Middle frontal gyrus (tissue), 1 donor: Measurements from ENCODE around the gene MACF1.
"Not testable (repeated sequence)": the region's sequence is repeated elsewhere in the genome, so short reads cannot be mapped to it uniquely, and the experiment has no call there.

Source experiments
- DNase-seq: peaks from one replicate; pipeline ENCODE4 v3.0.0-alpha.2; 2015; ENCODE audit warnings: low spot score; ENCODE audit errors: extremely low spot score

MACF1 gene, protein sequence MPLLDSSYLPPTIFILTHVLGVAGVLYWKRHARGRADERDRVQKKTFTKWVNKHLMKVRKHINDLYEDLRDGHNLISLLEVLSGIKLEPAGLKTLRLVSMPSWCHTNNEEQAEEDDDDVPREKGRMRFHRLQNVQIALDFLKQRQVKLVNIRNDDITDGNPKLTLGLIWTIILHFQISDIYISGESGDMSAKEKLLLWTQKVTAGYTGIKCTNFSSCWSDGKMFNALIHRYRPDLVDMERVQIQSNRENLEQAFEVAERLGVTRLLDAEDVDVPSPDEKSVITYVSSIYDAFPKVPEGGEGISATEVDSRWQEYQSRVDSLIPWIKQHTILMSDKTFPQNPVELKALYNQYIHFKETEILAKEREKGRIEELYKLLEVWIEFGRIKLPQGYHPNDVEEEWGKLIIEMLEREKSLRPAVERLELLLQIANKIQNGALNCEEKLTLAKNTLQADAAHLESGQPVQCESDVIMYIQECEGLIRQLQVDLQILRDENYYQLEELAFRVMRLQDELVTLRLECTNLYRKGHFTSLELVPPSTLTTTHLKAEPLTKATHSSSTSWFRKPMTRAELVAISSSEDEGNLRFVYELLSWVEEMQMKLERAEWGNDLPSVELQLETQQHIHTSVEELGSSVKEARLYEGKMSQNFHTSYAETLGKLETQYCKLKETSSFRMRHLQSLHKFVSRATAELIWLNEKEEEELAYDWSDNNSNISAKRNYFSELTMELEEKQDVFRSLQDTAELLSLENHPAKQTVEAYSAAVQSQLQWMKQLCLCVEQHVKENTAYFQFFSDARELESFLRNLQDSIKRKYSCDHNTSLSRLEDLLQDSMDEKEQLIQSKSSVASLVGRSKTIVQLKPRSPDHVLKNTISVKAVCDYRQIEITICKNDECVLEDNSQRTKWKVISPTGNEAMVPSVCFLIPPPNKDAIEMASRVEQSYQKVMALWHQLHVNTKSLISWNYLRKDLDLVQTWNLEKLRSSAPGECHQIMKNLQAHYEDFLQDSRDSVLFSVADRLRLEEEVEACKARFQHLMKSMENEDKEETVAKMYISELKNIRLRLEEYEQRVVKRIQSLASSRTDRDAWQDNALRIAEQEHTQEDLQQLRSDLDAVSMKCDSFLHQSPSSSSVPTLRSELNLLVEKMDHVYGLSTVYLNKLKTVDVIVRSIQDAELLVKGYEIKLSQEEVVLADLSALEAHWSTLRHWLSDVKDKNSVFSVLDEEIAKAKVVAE (N-terminal part only)

DNA sequence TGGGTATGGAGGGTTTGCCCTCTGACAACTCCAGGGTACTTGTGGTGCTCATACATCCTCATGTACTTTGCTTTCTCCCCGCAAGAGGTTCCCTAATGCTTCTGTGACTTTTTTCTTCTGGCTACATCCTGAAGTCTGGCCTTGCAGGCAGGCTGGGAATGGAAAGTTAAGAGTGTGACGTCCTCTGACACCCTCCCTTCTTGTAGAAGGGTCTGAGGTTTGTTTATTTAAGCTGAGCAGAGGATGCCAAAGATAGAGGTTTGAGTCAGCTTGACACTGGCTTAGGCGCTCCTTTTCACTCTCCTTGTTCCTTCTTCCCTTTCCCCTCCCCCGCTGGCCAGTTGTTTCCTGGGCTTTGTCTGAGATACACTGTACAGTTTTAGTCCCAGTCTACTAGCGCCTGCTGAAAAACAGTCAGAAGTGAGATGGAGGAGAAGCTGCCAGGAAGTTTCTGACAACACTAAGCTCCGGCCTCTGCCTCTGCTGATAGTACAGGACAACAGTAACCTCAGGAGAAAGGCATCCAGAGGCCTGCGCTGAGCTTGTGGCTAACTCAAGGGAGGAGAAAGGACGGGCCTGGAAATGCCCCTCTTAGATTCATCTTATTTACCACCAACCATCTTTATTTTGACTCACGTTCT, at the start of gene MACF1:
Gene MACF1 (plus strand): TSS at position 255 of the 641 bp plus-strand sequence. CDS start 328 bp downstream, at position 583.
- DNase-seq = no peak

DNA sequence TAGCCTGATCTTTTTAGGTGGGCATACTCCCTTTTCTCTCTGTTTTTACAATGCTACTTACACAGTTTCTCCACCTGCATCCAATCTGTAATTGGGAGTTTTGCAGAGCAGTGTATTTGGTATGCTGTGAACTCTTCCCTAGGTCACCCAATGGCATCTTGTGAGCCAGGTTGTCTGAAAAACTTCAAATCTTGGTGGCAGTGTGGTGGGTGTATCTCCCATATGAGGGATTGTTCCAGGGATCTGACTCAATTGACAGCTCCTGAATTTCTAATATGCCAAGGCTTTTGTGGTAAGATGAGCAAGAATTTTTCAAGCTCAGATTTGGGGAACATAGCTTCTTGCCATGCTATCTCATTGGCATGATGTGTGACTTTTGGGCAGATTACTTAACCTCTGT, 47.2 kb upstream of the MACF1 start:
- no peak for DNase-seq

DNA sequence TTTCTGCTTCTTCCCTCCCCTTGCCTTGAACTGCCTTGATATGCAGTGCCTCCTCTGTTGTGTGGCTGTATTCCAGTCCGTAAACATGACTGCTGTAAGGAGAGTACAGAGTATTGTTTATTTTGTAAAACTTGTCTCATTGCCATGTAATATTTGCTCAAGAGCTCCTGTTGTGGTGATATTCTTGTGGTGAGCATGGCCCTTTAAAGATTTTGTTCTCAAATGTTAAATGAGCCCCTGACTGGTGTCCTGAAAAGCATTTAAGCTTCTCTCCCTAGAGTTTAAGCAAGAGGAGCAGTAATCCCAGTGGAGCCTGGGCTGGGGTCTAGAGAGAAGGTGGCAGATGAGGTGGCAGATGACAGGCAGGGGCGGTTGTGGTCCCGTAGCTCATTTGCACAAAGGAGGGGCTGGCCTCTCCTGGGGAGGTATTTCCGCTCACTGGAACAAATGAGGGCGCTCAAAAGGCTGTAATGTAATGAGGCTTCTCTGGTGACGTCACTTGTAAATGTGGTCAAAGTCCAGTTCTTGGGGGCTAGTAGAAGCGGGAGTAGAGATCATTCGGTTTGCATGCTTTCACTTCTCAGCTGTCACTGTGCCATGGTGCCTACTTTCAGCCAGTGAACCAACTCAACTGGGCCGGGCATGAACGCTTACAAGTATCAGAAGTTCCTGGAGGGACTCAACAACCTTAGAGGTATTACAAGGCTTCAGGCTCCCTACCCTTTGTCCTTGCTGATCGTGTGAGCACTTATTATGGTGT, 46.0 kb upstream of the MACF1 start:
- no peak for DNase-seq

DNA sequence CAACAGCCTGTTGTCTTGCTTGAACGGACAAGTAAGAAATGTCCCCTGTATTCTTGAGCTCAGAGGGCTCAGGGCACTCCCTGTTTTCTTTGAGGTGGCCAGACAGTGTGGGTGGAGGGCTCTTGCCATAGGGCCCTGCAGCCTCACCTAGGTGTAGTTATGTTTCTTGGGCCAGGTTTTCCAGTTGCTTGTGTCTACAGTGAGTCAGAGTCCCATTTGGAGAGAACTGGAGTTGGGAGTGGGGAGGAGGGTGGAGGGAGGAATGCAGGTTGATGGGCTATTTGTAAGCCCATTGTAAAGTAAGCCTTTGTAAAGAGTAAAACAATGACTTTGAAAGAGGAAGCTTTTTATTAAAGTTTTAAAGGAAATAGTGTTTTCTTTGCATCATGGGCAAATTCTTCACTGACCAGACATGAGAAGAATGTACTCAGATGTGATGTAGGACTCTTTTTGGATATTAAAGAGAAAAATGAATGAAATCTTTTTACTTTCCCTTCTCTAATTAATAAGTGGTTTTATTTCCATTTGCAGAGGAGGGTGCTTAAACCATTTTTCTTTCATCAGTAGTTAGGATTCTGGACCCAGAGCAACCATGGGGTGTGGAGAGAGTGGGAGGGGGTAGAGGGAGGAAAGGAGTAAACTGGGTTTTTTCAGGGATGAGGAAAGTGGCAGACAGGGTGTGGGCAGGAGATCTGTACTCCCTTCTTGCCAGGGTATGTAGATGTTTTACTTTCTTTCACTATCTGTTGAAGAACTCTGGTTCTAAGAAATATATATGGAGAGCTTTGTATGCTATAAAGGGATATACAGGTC, 45.1 kb upstream of the MACF1 start:
- no peak for DNase-seq

DNA sequence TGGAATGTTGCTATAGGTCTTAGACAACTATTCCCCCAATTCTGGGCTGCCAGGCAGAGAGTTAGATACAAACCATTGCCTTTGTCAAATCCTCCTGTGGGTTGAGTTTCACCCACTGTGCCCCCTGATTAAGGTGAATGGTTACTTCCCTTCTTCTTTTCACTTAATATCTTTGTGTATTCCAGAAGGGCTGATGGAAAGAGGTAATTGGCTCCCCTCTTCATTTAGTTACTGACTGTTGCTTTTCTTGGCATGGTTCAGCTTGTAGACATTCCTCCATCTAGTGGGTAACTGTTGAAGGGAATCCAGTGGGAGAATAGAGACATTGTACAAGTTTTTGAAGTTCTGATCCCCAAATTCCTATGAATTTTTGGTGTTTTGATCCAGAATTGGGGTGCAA, 43.8 kb upstream of the MACF1 start:
- DNase-seq = no peak

DNA sequence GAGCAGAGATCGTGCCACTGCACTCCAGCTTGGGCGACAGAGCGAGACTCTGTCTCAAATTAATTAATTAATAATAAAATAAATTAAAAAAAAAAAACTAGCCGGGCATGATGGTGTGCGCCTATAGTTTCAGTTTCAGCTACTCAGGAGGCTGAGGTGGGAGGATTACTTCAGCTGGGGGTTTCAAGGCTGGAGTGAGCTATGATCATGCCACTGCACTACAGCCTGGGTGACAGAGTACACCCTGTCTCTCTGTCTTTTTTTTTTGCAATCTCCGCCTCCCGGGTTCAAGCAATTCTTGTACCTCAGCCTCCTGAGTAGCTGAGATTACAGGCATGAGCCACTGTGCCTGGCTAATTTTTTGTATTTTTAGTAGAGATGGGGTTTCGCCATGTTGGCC, 42.7 kb upstream of the MACF1 start:
- not testable (repeated sequence) for DNase-seq

DNA sequence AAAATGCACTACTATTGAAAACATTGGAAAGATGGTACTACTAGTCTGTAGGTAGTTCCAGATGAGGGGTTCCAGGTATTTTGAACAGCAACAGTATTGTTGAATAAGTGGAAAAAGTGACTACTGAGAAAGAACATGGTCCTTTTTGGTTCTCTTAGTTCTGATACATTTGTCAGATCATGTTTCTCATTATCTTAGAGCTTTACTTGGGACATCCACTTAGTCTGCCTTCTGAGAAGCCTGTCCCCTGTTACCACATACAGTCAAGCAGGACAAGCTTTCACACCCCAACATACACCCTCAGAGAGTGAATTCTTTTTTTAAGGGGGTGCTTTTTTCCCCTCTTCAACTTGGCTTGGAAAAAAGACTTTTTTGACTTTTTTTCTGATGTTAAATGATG, 41.0 kb upstream of the MACF1 start:
- DNase-seq = no peak

DNA sequence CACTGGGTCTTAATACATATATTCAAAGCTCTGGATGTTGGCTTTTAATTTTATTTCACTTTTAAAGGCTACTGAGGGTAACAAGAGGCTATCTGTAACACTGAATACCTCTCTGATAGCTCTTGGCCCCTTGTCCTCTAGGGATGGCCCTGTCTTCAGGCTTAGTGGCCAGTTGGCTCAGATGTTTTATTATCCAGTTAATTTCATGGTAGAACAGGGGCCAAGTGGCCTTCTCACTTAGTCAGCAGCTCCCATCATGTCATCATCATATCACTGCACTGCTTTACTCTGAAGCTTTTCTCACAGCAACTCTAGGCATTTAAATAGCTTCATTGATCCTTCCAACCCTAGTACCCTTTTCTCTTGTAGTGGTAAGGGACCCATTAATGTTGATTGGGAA, 40.2 kb upstream of the MACF1 start:
- DNase-seq = no peak

DNA sequence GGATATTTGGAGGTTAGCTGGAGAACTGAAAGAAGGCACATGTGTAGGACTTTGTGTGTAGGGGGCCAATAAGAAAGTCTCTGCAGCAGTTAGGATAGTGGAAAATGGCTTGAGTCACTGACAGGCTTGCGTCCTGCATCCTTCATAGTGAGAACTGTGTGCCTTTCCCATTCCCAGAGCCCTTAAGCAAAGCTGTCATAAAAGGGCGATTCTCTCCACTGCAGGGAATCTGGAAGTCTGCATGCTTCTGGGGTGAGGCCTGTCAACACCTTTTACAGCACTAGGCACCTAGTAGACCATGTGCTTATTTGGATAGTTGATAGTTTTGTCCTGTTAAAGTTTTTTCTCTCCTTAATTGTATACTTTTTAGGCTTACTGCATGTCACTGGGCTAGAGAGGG, 39.4 kb upstream of the MACF1 start:
- no peak for DNase-seq

DNA sequence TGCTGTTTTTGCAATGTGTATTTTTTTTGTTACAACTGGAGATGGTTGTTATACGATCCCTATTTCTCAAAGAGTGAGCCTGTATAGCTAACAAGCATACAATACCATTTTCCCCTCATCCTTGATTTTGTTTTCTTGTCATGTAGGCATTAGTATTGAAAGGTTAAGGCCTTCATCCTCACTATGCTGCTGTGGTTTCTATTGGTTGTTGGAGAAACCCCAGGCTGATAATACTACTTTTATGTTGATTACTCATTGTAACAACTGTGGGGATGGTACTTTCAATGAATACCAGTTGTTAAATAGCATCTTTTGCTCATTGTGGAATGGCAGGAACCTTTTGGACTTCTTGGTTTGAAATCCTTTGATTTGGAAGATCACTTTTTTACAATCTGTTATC, 39.0 kb upstream of the MACF1 start:
- no peak for DNase-seq

DNA sequence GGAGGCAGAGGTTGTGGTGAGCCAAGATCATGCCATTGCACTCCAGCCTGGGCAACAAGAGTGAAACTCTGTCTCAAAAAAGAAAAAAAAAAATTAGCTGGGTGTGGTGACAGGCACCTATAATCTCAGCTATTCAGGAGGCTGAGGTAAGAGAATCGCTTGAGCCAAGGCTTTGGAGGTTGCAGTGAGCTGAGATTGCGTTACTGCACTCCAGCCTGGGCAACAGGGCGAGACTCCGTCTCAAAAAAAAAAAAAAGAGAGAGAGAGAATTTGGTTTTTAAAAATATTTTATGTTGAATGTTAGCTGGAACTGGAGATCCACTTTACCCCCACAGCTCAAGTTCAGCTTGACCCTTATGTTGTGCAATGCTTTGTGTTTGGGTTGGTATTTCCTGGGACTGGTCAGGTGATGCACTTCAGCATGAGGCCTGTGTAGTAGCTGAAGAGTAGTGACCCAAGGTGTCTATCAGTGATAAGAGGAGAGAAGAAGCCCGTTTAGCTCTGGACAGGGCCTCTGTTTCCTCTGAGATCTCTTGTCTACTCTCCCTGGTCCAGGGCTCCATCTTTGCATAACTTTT, 36.8 kb upstream of the MACF1 start:
- DNase-seq = no peak

DNA sequence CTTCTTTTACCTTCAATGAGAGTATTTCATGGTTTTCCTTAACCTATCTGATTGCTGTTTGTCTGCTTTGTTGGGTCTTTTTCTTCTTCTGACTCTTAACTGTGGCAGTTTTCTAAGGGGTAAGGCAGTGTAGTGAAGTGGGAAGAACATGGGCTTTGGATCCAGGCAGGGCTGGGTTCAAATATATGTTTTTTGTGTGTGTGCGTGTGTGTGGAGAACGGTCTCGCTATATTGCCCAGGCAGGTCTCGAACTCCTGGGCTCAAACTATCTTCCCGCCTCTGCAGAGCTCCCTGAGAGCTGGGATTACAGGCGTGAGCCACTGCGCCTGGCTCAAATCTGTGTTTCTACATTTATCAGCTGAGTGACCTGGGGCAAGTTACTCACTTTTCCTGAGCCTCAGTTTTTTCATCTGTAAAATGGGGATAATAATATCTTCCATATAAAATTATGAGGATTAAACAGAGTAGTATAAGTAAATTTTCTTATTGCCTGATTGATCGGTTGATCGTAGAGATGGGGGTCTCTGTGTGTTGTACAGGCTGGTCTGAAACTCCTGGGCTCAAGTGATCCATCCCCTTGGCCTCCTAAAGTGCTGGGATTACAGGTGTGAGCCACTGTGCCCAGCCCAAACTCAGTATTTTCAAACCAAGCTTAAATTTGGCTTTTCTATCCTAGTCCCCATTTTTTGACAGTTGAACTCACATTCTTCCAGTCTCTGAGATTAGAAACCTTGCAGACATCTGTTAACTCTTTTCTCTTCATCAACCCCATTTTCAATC, 36.0 kb upstream of the MACF1 start:
- no peak for DNase-seq

DNA sequence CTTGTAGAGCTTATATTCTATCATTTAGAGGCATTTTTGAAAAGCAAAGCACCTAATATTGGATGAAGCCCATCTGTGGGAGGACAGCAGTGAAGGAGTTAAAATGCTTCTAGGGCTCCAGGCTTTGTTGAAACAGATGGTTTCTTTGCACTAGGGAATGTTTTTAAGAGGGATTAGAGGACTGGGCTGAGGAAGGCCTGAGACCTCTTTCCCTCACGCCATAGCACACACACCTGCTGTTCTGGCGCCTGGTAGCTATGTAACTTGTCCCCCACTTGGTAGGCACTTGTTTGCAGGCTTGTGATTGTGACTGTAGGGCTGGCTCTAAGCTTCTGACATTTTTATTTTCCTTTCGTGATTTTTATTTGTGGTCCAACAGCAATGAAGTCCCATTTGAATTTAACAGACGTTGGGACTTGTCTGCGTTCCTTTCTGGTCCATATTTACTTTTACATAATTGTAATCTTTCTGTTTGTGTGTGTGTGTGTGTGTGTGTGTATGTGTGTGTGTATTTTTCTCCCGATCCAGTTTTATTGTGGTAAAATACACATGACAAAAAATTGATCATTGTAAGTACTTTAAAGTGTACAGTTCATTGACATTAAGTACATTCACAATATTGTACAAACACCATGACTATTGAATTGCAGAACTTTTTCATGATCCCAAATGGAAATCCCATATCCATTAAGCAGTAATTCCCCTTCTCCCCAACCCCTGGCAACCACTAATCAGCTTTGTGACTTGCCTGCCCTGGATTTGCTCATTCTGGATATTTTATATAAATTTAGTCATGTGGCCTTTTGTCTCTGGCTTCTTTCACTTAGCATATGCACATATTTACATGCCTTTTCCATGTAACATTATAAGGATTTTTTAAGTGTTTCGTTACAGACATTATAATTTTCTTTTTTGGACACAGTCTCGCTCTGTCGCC, 33.5 kb upstream of the MACF1 start:
- DNase-seq = no peak

DNA sequence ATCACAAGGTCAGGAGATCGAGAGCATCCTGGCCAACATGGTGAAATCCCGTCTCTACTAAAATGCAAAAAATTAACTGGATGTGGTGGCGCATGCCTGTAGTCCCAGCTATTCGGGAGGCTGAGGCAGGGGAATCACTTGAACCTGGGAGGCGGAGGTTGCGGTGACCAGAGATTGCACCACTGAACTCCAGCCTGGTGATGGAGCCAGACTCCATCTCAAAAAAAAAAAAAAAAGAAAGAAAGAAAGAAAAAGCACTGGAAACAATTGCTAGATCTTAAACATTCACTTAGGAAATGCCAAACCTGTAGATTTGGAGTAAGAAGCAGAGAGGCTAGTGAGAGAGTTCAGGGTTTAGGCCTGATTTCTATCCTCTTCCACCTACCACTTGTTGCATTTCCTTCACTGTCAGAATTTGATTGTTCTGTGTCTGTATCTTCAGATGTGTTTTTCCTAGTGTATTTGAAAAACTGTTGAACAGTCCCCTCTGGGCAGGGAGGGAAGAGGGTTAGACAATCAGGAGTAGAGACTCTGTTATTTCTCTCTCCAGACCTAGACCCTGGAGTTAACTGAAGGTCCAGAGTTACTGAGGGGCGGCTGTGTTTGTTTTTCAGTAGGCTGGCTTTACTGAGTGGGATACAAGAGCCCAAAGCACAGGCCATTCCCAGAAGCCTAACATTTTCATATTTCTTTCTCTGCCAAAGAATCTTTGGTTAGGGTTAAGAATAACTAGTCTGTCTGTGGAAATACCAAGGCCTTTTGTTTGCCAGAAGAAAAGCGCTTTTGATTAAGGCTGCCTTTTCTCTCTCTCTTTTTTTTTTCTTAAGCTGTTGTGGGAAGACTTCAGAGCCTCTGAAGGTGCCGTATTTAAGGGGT, 31.1 kb upstream of the MACF1 start:
- no peak for DNase-seq

DNA sequence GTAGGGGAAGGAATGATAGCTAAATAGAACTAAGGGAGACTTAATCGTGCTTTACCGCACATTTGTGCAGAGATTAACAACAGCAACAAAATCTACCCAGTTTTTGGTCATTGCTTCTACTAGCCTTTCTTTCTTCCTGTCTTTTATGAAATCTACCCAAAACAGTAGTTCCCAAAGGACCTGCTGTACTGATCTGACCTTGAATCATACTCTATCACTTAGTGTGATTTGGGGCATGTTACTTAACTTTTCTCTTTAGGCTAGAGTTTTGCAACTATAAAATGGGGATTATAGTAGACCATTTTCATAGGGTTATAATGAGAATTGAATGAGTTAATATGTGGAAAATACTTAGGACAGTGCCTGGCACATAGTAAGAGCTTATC, 30.5 kb upstream of the MACF1 start:
- DNase-seq = no peak

DNA sequence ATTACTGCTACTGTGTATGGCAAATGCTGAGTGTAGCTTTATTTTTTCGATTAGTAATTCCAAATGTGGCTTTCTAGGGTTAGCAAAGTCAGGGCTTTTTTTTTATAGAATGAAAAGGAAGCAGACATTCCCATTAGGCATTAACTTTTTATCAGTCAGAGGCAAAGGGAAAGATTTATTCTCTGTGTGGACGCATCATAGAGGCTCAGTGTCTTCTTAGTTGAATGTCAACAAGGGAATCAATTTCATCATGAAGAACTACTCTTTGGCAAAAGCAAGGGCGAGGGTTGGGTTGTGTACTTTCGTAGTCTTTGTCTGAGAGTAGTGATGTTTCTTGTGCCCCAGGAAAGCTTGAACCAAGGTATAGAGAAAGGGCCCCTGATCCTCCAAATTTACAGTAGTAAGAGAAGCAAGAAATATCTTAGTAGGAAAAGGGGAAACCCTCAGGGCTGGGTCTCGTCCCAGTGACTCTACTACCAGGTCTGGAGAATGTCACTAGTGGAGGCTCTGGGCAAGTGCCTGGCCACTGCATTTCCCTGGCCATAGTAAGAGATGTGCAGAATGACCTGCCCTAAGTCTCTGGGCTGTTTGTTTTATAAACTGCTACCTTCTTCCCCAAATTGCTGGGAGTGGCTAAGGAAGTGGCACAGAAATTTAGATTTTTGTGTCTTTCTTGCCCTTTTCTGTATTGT, 30.0 kb upstream of the MACF1 start:
- no peak for DNase-seq
